Measurements from ENCODE around the gene RGPD8.
"Not testable (repeated sequence)": the region's sequence is repeated elsewhere in the genome, so short reads cannot be mapped to it uniquely, and the experiment has no call there.

DNA sequence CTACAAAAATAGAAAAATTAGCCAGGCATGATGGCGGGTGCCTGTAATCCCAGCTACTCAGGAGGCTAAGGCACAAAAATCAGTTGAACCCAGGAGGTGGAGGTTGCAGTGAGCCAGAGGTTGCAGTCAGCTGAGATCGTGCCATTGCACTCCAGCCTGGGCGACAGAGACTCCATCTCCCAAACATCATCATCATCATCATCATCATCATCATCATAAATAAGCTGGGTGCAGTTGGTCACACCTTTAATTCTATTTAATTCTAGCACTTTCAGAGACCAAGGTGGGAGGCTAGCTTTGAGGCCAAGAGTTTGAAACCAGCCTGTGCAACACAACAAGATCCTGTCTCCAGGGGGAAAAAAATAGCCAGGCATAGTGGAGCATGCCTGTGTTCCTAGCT is 8.9 kb downstream of the RGPD8 start:
- TF ChIP-seq, protein P1, sequence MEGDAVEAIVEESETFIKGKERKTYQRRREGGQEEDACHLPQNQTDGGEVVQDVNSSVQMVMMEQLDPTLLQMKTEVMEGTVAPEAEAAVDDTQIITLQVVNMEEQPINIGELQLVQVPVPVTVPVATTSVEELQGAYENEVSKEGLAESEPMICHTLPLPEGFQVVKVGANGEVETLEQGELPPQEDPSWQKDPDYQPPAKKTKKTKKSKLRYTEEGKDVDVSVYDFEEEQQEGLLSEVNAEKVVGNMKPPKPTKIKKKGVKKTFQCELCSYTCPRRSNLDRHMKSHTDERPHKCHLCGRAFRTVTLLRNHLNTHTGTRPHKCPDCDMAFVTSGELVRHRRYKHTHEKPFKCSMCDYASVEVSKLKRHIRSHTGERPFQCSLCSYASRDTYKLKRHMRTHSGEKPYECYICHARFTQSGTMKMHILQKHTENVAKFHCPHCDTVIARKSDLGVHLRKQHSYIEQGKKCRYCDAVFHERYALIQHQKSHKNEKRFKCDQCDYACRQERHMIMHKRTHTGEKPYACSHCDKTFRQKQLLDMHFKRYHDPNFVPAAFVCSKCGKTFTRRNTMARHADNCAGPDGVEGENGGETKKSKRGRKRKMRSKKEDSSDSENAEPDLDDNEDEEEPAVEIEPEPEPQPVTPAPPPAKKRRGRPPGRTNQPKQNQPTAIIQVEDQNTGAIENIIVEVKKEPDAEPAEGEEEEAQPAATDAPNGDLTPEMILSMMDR (conservative IDR thresholded peaks at IDR 0.05; ENCODE audit: low read length): not testable (repeated sequence)
- TF ChIP-seq EZH2phosphoT487 (IDR thresholded peaks at IDR 0.05; ENCODE audit: borderline replicate concordance, low read depth, low read length): not testable (repeated sequence)

Measured in OCI-LY7 (cell line).